ENCODE data around the gene LGI4.

- no peak for TF ChIP-seq POLR2A (IDR thresholded peaks at IDR 0.05; ENCODE audit: low read length)
- no peak for TF ChIP-seq GATA1 (IDR thresholded peaks at IDR 0.05; ENCODE audit: low read depth, low read length)
These were observed 41.4 kb downstream of the LGI4 start for GRCh38 chr19:35093430-35093829.

Data from erythroblast (primary cell).